Endothelial cell of umbilical vein (primary cell): ENCODE data around the gene FNIP2. TPM values are rescaled to one million over a fixed set of nuclear protein-coding genes. Genes with fewer than 3 reads are reported as not detected.

Source experiments
- BruUV-seq: library from RNA; stranded (reverse); fragments of 400-500 nt; replicated peaks from 2 replicates; lab custom pipeline; 2021; lab: Mats Ljungman, UMichigan
- CTCF ChIA-PET: fragments of 300-600, 350-600 bp; sonication (Branson Sonifier 250); formaldehyde crosslinking; loops from one replicate; lab custom pipeline; 2021; ENCODE audit warnings: antibody characterized with exemption, inconsistent platforms; lab: Charles Lee
- POLR2A ChIA-PET: fragments of 300-600, 350-600 bp; sonication (Branson Sonifier 250); formaldehyde crosslinking; loops from one replicate; lab custom pipeline; 2021; ENCODE audit warnings: antibody characterized with exemption, inconsistent platforms; lab: Charles Lee
- DNase-seq: peaks from one replicate; pipeline ENCODE4 v3.0.0-alpha.2; 2011; ENCODE audit warnings: low read depth, low spot score
- FAIRE-seq: peaks from 2 replicates; lab custom pipeline; 2011; peaks lifted over from hg19 to GRCh38; lab: Jason Lieb, UNC
- H2AFZ ChIP-seq: 2 replicates; pipeline ENCODE4 v1.6.0; 2012; ENCODE audit warnings: low read depth, low read length, control low read depth, inconsistent platforms
- H3K27ac ChIP-seq: 2 replicates; pipeline ENCODE4 v1.5.1; 2011; ENCODE audit warnings: low read depth, mild to moderate bottlenecking, control low read depth, low read length, moderate library complexity; ENCODE audit not compliant: insufficient read depth
- H3K27me3 ChIP-seq, 2 experiments: 2 replicates each; pipeline versions ENCODE4 v1.6.0 to v1.6.1; 2011; ENCODE audit warnings: low read length in 2 of 2, mixed read lengths in 1 of 2; ENCODE audit not compliant: control insufficient read depth in 2 of 2, insufficient read depth in 2 of 2
- H3K36me3 ChIP-seq, 2 experiments: 2 replicates in 1 of 2; 3 replicates in 1 of 2; pipeline ENCODE4 v1.5.1; 2011; ENCODE audit warnings: low read length in 2 of 2, mild to moderate bottlenecking in 1 of 2, moderate library complexity in 1 of 2; ENCODE audit not compliant: control insufficient read depth in 2 of 2, insufficient read depth in 2 of 2; ENCODE audit errors: extremely low read depth in 1 of 2
- H3K4me1 ChIP-seq: 3 replicates; pipeline ENCODE4 v1.5.1; 2011; ENCODE audit warnings: mild to moderate bottlenecking, low read length; ENCODE audit not compliant: control insufficient read depth, insufficient read depth; ENCODE audit errors: extremely low read depth
- H3K4me2 ChIP-seq: 2 replicates; pipeline ENCODE4 v1.6.1; 2011; ENCODE audit warnings: low read length, control low read depth, mixed read lengths; ENCODE audit not compliant: insufficient read depth
- H3K4me3 ChIP-seq, 3 experiments: fragments of 200-600 bp in 1 of 3; sonication (generic), shearing (Covaris generic) in 1 of 3; replicated peaks in 1 of 3; 2 replicates each; pipeline ENCODE4 v1.5.1; 2011 to 2016; ENCODE audit warnings: control low read depth in 3 of 3, low read length in 3 of 3, mild to moderate bottlenecking in 2 of 3, inconsistent platforms in 1 of 3, low read depth in 1 of 3, moderate library complexity in 1 of 3; ENCODE audit not compliant: insufficient read depth in 1 of 3
- H3K79me2 ChIP-seq: 2 replicates; pipeline ENCODE4 v1.6.0; 2012; ENCODE audit warnings: low read length, inconsistent platforms; ENCODE audit not compliant: control insufficient read depth, insufficient read depth
- H3K9ac ChIP-seq: replicated peaks from 2 replicates; pipeline ENCODE3; 2011; ENCODE audit warnings: low read length, control low read depth; ENCODE audit not compliant: insufficient read depth; ENCODE audit errors: extremely low read depth
- H3K9me1 ChIP-seq: replicated peaks from 3 replicates; pipeline ENCODE4 v1.6.0; 2011; ENCODE audit warnings: mild to moderate bottlenecking, low read length; ENCODE audit not compliant: control insufficient read depth, insufficient read depth; ENCODE audit errors: extremely low read depth
- H3K9me3 ChIP-seq: replicated peaks from 2 replicates; pipeline ENCODE4 v1.5.1; 2012; ENCODE audit warnings: low read length, inconsistent platforms; ENCODE audit not compliant: control insufficient read depth, insufficient read depth
- H4K20me1 ChIP-seq: replicated peaks from 2 replicates; pipeline ENCODE3; 2011; ENCODE audit warnings: mild to moderate bottlenecking, low read length; ENCODE audit not compliant: control insufficient read depth, insufficient read depth; ENCODE audit errors: extremely low read depth
- CTCF ChIP-seq, 2 donors: IDR thresholded peaks; 1 replicate in 1 of 2; 2 replicates in 1 of 2; pipeline ENCODE4 v1.5.1; 2011; ENCODE audit warnings: low read length in 2 of 2, mild to moderate bottlenecking in 2 of 2, moderate library complexity in 2 of 2, control low read depth in 1 of 2, inconsistent platforms in 1 of 2, low read depth in 1 of 2; ENCODE audit not compliant: insufficient read depth in 1 of 2; ENCODE audit errors: extremely low read depth in 1 of 2
- GATA2 ChIP-seq: IDR thresholded peaks from 2 replicates; pipeline ENCODE4 v1.7.0; 2011; ENCODE audit warnings: low read depth, mild to moderate bottlenecking, moderate library complexity, mixed read lengths, low read length; ENCODE audit not compliant: insufficient read length, insufficient read depth
- dilution Hi-C: fragments of 300-500 bp; cut with MboI; formaldehyde crosslinking; loops from one replicate; pipeline ENCODE4 v1.15.0; 2019; ENCODE audit warnings: low sequenced_read_pairs; ENCODE audit not compliant: extremely low pct_ligation_motif_present
- intact Hi-C: fragments of 100-400 bp; cut with micrococcal nuclease; formaldehyde crosslinking; loops from one replicate; pipeline ENCODE4 v1.10.0; 2022
- polyA plus RNA-seq, 4 experiments: library from polyadenylated mRNA; depleted of rRNA in 3 of 4; stranded (reverse) in 3 of 4; unstranded in 1 of 4; fragments of >200 nt; gene quantifications; 2 replicates each; pipeline versions ENCODE4 v1.2.1 to v1.2.3, GENCODE V29; 2011 to 2012; ENCODE audit warnings: missing spikeins in 1 of 4
- total RNA-seq: library from RNA; stranded (reverse); gene quantifications from 2 replicates; pipeline ENCODE4 v1.2.3, GENCODE V29; 2021

FNIP2 gene
- total and polyA plus RNA-seq, 2 donors (not counting 3 experiments of a cell fraction or from before 2014, with no cell fraction given), result 4.5 to 14.4 TPM

GRCh38 chr4:158856852-158857251, 88.0 kb downstream of the FNIP2 start:
- FAIRE-seq, result peak; percentile 75

More at GRCh38 chr4:158856852-158857251, 88.0 kb downstream of the FNIP2 start:
- peak; percentile 70 for DNase-seq
- Histone ChIP-seq H2AFZ (no peak overlapping the region), H3K4me1 (no peaks in the 10 kb centered on the region), H3K27me3 (no peaks in the 10 kb centered on the region), H3K79me2 (no peaks in the 10 kb centered on the region), H3K4me2 (no peak overlapping the region), H3K27ac (no peak overlapping the region), H4K20me1 (no peaks in the 10 kb centered on the region), H3K36me3 (peaks cover 0 to 2% of the 10 kb centered on the region in 2 experiments), H3K9ac (no peak overlapping the region), H3K9me1 (no peaks in the 10 kb centered on the region), H3K9me3 (no peaks in the 10 kb centered on the region), H3K4me3 (no peak overlapping the region)
- CTCF ChIA-PET, result interaction anchor here (0.6 to 4.4 kb wide), 52 partner anchors 10 to 599 kb away, joined by 3 to 92 read pairs (median 4); partner anchors contain the start of gene PPID
- intact Hi-C loops (loop anchor here (1.0 to 2.0 kb wide), 5 partner anchors 248 to 598 kb away; no protein-coding TSS in a partner anchor), dilution Hi-C loops (no loop called here)
- no TSS peak for BruUV-seq
- TF ChIP-seq CTCF (IDR thresholded peaks at IDR 0.05; ENCODE audit: extremely low read depth in 1 of 2, insufficient read depth in 1 of 2, low read depth in 1 of 2, low read length in 2 of 2), result peak; percentile 19 to 43
- TF ChIP-seq GATA2, result no peak
- POLR2A ChIA-PET, result interaction anchor here (0.6 kb wide), 1 partner anchor 464 kb away, joined by 3 read pairs; no protein-coding TSS in a partner anchor
